GM23338 (cell line): ENCODE data around the gene NSUN3. TPM values are rescaled to one million over a fixed set of nuclear protein-coding genes. Genes with fewer than 3 reads are reported as not detected.
"Not testable (repeated sequence)": the region's sequence is repeated elsewhere in the genome, so short reads cannot be mapped to it uniquely, and the experiment has no call there.

Source experiments
- ATAC-seq: fragments of 200-7000 bp; cut with Tn5 transposase; 3 replicates; pipeline ENCODE4 v1.9.1; 2020
- DNase-seq: peaks from one replicate; pipeline ENCODE4 v3.0.0-alpha.2; 2015; ENCODE audit warnings: low spot score
- H2AFZ ChIP-seq: fragments of 200-600 bp; sonication (generic); 2 replicates; pipeline ENCODE4 v1.8.0; 2016; ENCODE audit warnings: antibody characterized with exemption, mild to moderate bottlenecking, moderate library complexity
- H3F3A ChIP-seq: fragments of 200-600 bp; sonication (generic); replicated peaks from 2 replicates; pipeline ENCODE4 v1.8.0; 2017; ENCODE audit warnings: antibody characterized with exemption, mixed run types, low read depth
- H3K27ac ChIP-seq: fragments of 200-600 bp; sonication (generic); 2 replicates; pipeline ENCODE4 v1.6.1; 2016; ENCODE audit warnings: low read depth
- H3K27me3 ChIP-seq: fragments of 200-600 bp; sonication (generic); 2 replicates; pipeline ENCODE4 v1.8.0; 2016; ENCODE audit warnings: mild to moderate bottlenecking, mixed run types, moderate library complexity; ENCODE audit not compliant: insufficient read depth
- H3K36me3 ChIP-seq: fragments of 200-600 bp; sonication (generic); 2 replicates; pipeline ENCODE4 v1.8.0; 2016; ENCODE audit warnings: mild to moderate bottlenecking; ENCODE audit not compliant: insufficient read depth
- H3K4me1 ChIP-seq: fragments of 200-600 bp; sonication (generic); 2 replicates; pipeline ENCODE4 v1.8.0; 2016; ENCODE audit warnings: mild to moderate bottlenecking, moderate library complexity; ENCODE audit not compliant: insufficient read depth
- H3K4me2 ChIP-seq: fragments of 200-600 bp; sonication (generic); 2 replicates; pipeline ENCODE4 v1.7.1; 2017; ENCODE audit warnings: mixed run types
- H3K4me3 ChIP-seq: fragments of 200-600 bp; sonication (generic); 2 replicates; pipeline ENCODE4 v1.6.1; 2016; ENCODE audit warnings: mixed run types
- H3K79me2 ChIP-seq: fragments of 200-600 bp; sonication (generic); replicated peaks from 2 replicates; pipeline ENCODE4 v1.8.0; 2017; ENCODE audit warnings: mild to moderate bottlenecking; ENCODE audit not compliant: insufficient read depth
- H3K9me2 ChIP-seq: fragments of 200-600 bp; sonication (generic); 2 replicates; pipeline ENCODE4 v1.8.0; 2017; ENCODE audit not compliant: insufficient read depth
- H4K20me1 ChIP-seq: fragments of 200-600 bp; sonication (generic); replicated peaks from 2 replicates; pipeline ENCODE4 v1.8.0; 2017; ENCODE audit warnings: mild to moderate bottlenecking; ENCODE audit not compliant: insufficient read depth
- H3K27ac Mint-ChIP-seq: 2 replicates; pipeline ENCODE4 v1.8.0; 2020; ENCODE audit warnings: inconsistent platforms, mild to moderate bottlenecking, moderate library complexity, mixed read lengths
- H3K27me3 Mint-ChIP-seq: 3 replicates; pipeline ENCODE4 v1.8.0; 2022; ENCODE audit warnings: low read depth, mild to moderate bottlenecking, moderate library complexity, mixed read lengths, inconsistent platforms; ENCODE audit not compliant: insufficient read depth, poor library complexity
- H3K36me3 Mint-ChIP-seq: 3 replicates; pipeline ENCODE4 v1.8.0; 2021; ENCODE audit warnings: low read depth, mild to moderate bottlenecking, inconsistent platforms, moderate library complexity, mixed read lengths
- H3K4me1 Mint-ChIP-seq: 3 replicates; pipeline ENCODE4 v1.8.0; 2020; ENCODE audit warnings: mild to moderate bottlenecking, inconsistent platforms, mixed read lengths
- H3K4me3 Mint-ChIP-seq: 3 replicates; pipeline ENCODE4 v1.8.0; 2021; ENCODE audit warnings: moderate library complexity, mild to moderate bottlenecking, inconsistent platforms, mixed read lengths
- H3K9me3 Mint-ChIP-seq: 3 replicates; pipeline ENCODE4 v1.8.0; 2020; ENCODE audit warnings: moderate library complexity, mild to moderate bottlenecking, inconsistent platforms, mixed read lengths
- CREB1 ChIP-seq: fragments of 250-450 bp; sonication (Bioruptor Pico); IDR thresholded peaks from 2 replicates; pipeline ENCODE4 v1.5.0; 2020; ENCODE audit warnings: low read depth, mild to moderate bottlenecking, moderate library complexity
- EZH2 ChIP-seq: fragments of 200-600 bp; sonication (generic); IDR thresholded peaks from one replicate; pipeline ENCODE4 v1.8.0; 2017; ENCODE audit warnings: antibody characterized with exemption, mild to moderate bottlenecking, low read depth; ENCODE audit not compliant: unreplicated experiment
- EZH2phosphoT487 ChIP-seq: fragments of 200-600 bp; sonication (generic); IDR thresholded peaks from one replicate; pipeline ENCODE4 v1.8.1; 2018; ENCODE audit warnings: antibody characterized with exemption; ENCODE audit not compliant: unreplicated experiment
- JUNB ChIP-seq: IDR thresholded peaks from one replicate; pipeline ENCODE4 v1.6.1; 2016; ENCODE audit warnings: antibody characterized with exemption; ENCODE audit not compliant: unreplicated experiment
- NANOG ChIP-seq: IDR thresholded peaks from 2 replicates; pipeline ENCODE4 v1.6.1; 2016; ENCODE audit warnings: antibody characterized with exemption, borderline replicate concordance
- STAT1 ChIP-seq: IDR thresholded peaks from one replicate; pipeline ENCODE4 v1.6.1; 2016; ENCODE audit warnings: antibody characterized with exemption; ENCODE audit not compliant: unreplicated experiment
- polyA plus RNA-seq: library from polyadenylated mRNA; unstranded; fragments of >200 nt; fragmentation: Nextera tagmentation; extraction: Ambion mirVana; gene quantifications from 2 replicates; pipeline ENCODE4 v1.2.1, GENCODE V29; 2016
- total RNA-seq: library from RNA; depleted of rRNA; stranded (reverse); fragments of >200 nt; shearing (Covaris generic); gene quantifications from 2 replicates; pipeline ENCODE4 v1.2.3, GENCODE V29; 2014
- TF ChIP-seq, protein P1 (sequence below), 2 experiments: fragments of 200-600 bp in 1 of 2; sonication (generic) in 1 of 2; conservative IDR thresholded peaks; 2 replicates each; pipeline versions ENCODE4 v1.5.1 to v1.6.1; 2016 to 2017; ENCODE audit warnings: antibody characterized with exemption in 2 of 2, low read depth in 2 of 2, mild to moderate bottlenecking in 2 of 2, moderate library complexity in 1 of 2

The NSUN3 gene
- total and polyA plus RNA-seq, 2 experiments from 2014 or later, result 5.4 to 10.6 TPM

DNA sequence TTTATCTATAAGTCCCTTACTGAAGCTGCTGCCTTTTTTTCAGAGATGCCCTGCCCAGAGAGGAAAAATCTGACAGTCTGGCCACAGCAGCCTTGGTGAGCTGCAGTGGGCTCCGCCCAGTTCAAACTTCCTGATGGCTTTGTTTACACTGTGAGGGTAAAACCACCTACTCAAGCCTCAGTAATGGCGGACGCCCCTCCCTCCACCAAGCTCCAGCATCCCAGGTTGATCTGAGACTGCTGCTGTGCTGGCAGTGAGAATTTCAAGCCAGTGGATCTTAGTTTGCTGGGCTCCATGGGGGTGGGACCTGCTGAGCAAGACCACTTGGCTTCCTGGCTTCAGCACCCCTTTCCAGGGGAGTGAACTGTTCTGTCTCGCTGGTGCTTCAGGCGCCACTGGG lies 17.7 kb downstream of the NSUN3 start:
- DNase-seq, H3K4me1 Mint-ChIP-seq: not testable (repeated sequence)

DNA sequence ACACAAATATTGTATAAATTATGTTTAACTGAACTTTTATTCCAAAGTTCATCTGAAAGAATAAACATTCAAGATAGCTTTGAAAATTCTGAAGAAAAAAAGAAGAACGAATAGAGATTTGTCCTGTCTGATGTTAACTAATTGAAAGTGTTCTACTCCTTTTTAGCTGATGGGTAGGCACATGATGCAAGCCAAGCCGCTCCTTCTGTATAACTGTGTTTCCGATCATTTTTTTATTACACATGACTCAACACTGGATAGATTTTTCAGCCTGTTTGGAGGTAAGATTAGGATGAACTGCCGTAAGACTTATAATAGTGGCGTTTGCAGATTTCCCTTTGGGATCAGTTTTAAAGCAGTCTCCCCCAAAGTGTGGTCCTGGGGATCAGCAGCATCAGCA lies 19.0 kb downstream of the NSUN3 start:
- Histone ChIP-seq H3K9me2 (no peaks in the 10 kb centered on the region), H3K27me3 (no peaks in the 10 kb centered on the region), H4K20me1 (no peaks in the 10 kb centered on the region), H3K27ac (no peak overlapping the region), H3K36me3 (no peaks in the 10 kb centered on the region), H3K4me2 (no peak overlapping the region), H3K79me2 (0 out of 2 replicates have a peak, but pooled peaks cover 9% of the 10 kb centered on the region), H3K4me1 (no peaks in the 10 kb centered on the region), H2AFZ (no peak overlapping the region), H3K4me3 (no peak overlapping the region), H3F3A (no peaks in the 10 kb centered on the region)
- no peak for DNase-seq
- ATAC-seq, result no peak
- Mint-ChIP-seq H3K9me3 (no peaks in the 10 kb centered on the region), H3K4me1 (no peaks in the 10 kb centered on the region), H3K4me3 (no peak overlapping the region), H3K27me3 (no peaks in the 10 kb centered on the region), H3K36me3 (no peaks in the 10 kb centered on the region; the same call in 2 of the 3 replicates), H3K27ac (no peak overlapping the region)
- TF ChIP-seq STAT1 (no peak), CREB1 (no peak), EZH2 (no peak)
- TF ChIP-seq, protein P1, sequence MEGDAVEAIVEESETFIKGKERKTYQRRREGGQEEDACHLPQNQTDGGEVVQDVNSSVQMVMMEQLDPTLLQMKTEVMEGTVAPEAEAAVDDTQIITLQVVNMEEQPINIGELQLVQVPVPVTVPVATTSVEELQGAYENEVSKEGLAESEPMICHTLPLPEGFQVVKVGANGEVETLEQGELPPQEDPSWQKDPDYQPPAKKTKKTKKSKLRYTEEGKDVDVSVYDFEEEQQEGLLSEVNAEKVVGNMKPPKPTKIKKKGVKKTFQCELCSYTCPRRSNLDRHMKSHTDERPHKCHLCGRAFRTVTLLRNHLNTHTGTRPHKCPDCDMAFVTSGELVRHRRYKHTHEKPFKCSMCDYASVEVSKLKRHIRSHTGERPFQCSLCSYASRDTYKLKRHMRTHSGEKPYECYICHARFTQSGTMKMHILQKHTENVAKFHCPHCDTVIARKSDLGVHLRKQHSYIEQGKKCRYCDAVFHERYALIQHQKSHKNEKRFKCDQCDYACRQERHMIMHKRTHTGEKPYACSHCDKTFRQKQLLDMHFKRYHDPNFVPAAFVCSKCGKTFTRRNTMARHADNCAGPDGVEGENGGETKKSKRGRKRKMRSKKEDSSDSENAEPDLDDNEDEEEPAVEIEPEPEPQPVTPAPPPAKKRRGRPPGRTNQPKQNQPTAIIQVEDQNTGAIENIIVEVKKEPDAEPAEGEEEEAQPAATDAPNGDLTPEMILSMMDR (conservative IDR thresholded peaks at IDR 0.05; ENCODE audit: low read depth in 2 of 2), result no peak

More for the DNA sequence above, 17.7 kb downstream of the NSUN3 start:
- H3K4me3 Mint-ChIP-seq, H3K27me3 ChIP-seq, H3K4me3 ChIP-seq, H3K4me1 ChIP-seq, H3K9me3 Mint-ChIP-seq, H3K4me2 ChIP-seq, H3K27me3 Mint-ChIP-seq, H3F3A ChIP-seq, H3K27ac ChIP-seq, H3K79me2 ChIP-seq, H3K27ac Mint-ChIP-seq, H4K20me1 ChIP-seq, H3K36me3 ChIP-seq, H2AFZ ChIP-seq, H3K9me2 ChIP-seq, ATAC-seq, H3K36me3 Mint-ChIP-seq: not testable (repeated sequence)

DNA sequence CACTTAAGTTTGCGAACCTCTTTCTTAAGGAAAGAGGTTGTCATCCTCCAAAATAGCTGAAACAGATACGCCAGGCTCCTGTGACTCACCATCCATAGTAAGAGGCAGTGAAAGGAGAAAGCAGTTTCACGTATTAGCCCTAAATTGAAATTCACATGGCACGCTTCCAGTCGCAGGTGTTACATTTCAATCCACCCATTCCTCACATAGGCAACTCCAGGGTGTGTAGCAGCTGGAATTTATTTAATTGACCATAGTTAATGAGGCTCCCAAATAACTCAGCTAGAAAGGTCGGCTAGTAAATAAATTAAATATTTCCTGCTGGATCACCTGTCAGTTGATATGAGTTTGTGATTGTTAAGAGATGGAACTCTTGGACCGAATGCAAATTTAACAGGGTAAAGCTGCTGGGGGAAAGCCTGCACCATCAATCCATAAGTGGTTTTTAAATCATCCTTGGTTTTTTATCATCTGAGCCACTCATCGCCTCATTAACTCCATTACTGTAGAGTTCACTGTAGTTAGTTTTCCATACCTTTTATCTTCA lies 19.6 kb downstream of the NSUN3 start:
- no peak for DNase-seq

More for the DNA sequence above, 19.6 kb downstream of the NSUN3 start:
- H3K4me1 ChIP-seq, result no peaks in the 10 kb centered on the region
- no peaks in the 10 kb centered on the region for H3K9me3 Mint-ChIP-seq
- H3K36me3 ChIP-seq, result no peaks in the 10 kb centered on the region
- H3K79me2 ChIP-seq, result 0 out of 2 replicates have a peak, but pooled peaks cover 9% of the 10 kb centered on the region
- no peak overlapping the region for H3K4me3 ChIP-seq
- H3K27ac ChIP-seq, result no peak overlapping the region
- no peaks in the 10 kb centered on the region for H4K20me1 ChIP-seq
- H3K4me1 Mint-ChIP-seq, result no peaks in the 10 kb centered on the region
- TF ChIP-seq JUNB (no peak), NANOG (no peak), EZH2phosphoT487 (no peak)
- TF ChIP-seq, protein P1 (conservative IDR thresholded peaks at IDR 0.05; ENCODE audit: low read depth in 2 of 2), result no peak
- no peak overlapping the region for H3K27ac Mint-ChIP-seq
- no peak overlapping the region for H3K4me3 Mint-ChIP-seq
- no peaks in the 10 kb centered on the region for H3K27me3 Mint-ChIP-seq
- H3K36me3 Mint-ChIP-seq, result no peaks in the 10 kb centered on the region
- H3K4me2 ChIP-seq, result no peak overlapping the region
- no peaks in the 10 kb centered on the region for H3K27me3 ChIP-seq
- no peaks in the 10 kb centered on the region for H3F3A ChIP-seq
- ATAC-seq, result no peak
- H3K9me2 ChIP-seq, result no peaks in the 10 kb centered on the region
- H2AFZ ChIP-seq, result no peak overlapping the region
